Neuron (in vitro differentiated cells): ENCODE measurements around the gene SLC12A1.

Experiments used
- H2AFZ ChIP-seq: one replicate; pipeline ENCODE4 v1.6.1; 2013; ENCODE audit warnings: low read depth, mild to moderate bottlenecking, inconsistent platforms, low read length, moderate library complexity
- H3K27me3 ChIP-seq: one replicate; pipeline ENCODE4 v1.6.1; 2013; ENCODE audit warnings: low read length; ENCODE audit not compliant: insufficient read depth
- H3K36me3 ChIP-seq: one replicate; pipeline ENCODE4 v1.6.1; 2013; ENCODE audit warnings: low read length; ENCODE audit not compliant: insufficient read depth
- H3K4me1 ChIP-seq: one replicate; pipeline ENCODE4 v1.6.1; 2013; ENCODE audit warnings: low read length; ENCODE audit not compliant: insufficient read depth
- H3K4me3 ChIP-seq: 2 replicates; pipeline ENCODE4 v1.5.1; 2013; ENCODE audit warnings: mild to moderate bottlenecking, low read length, moderate library complexity
- H3K9me3 ChIP-seq: one replicate; pipeline ENCODE4 v1.6.1; 2013; ENCODE audit warnings: low read length

Gene SLC12A1

DNA sequence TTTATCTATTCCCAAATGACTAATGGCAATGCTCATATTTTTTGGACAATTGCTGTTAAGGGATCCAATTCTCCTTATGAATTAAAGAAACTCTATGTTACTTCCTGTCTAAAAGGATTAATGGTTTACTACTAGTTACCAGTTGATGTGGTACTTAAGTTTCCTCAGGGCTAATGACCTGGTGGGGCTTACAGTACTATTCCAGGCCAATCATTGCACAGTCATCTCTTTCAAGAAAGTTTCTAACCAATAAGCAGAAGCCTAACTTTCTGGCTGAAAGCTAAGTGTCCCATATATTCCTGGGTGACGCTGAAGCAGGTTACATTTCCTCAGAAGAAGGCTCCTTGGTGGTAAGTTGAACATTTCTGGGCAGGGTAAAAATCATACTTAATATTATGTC lies at the start of gene SLC12A1:
Gene SLC12A1, plus strand, starts transcription at position 322 of the 400 bp plus-strand sequence. CDS start 1,418 bp downstream, outside the sequence.
- H3K4me1 ChIP-seq: peaks cover 8% of the 10 kb centered on the region
- H2AFZ ChIP-seq: no peak within 1 kb of the TSS
- no peaks in the 10 kb centered on the region for H3K9me3 ChIP-seq
- H3K4me3 ChIP-seq: no peak within 1 kb of the TSS
- no peaks in the 10 kb centered on the region for H3K27me3 ChIP-seq
- no peaks in the 10 kb centered on the region for H3K36me3 ChIP-seq

DNA sequence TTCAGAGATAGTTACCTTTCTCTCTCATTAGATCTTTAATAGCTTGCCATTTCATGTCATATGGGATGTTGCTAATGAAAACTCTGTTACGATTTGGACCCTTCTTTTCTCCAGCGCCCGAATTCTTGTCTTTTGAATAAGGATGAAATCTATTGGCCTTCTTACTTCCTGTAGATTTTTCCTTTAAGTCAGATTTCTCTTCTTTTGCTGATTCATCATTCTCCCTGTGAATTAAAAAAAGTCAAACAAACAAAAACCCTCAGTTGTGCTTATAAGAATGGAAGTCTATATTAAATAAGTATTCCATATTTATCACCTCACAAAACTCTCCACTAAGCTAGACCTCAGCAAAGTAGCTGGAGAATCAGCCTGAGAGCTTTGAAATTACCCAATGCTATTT lies 37.5 kb upstream of the SLC12A1 start:
- H2AFZ ChIP-seq: no peak overlapping the region
- peaks cover 4% of the 10 kb centered on the region for H3K9me3 ChIP-seq
- H3K4me3 ChIP-seq: no peak overlapping the region
- no peaks in the 10 kb centered on the region for H3K27me3 ChIP-seq
- peaks cover 3% of the 10 kb centered on the region for H3K4me1 ChIP-seq
- H3K36me3 ChIP-seq: peaks cover 44% of the 10 kb centered on the region

- H3K27me3 ChIP-seq: no peaks in the 10 kb centered on the region
- H2AFZ ChIP-seq: no peak overlapping the region
- peaks cover 28% of the 10 kb centered on the region for H3K36me3 ChIP-seq
- no peak overlapping the region for H3K4me3 ChIP-seq
- peaks cover 8% of the 10 kb centered on the region for H3K9me3 ChIP-seq
- peaks cover 7% of the 10 kb centered on the region for H3K4me1 ChIP-seq
Observed at GRCh38 chr15:48170981-48171380, 35.1 kb upstream of the SLC12A1 start.

- Histone ChIP-seq H3K27me3 (no peaks in the 10 kb centered on the region), H3K4me1 (peaks cover 24% of the 10 kb centered on the region), H3K36me3 (peaks cover 6% of the 10 kb centered on the region), H3K9me3 (peaks cover 8% of the 10 kb centered on the region), H2AFZ (no peak overlapping the region), H3K4me3 (no peak overlapping the region)
Observed at GRCh38 chr15:48175126-48175525, 31.0 kb upstream of the SLC12A1 start.

DNA sequence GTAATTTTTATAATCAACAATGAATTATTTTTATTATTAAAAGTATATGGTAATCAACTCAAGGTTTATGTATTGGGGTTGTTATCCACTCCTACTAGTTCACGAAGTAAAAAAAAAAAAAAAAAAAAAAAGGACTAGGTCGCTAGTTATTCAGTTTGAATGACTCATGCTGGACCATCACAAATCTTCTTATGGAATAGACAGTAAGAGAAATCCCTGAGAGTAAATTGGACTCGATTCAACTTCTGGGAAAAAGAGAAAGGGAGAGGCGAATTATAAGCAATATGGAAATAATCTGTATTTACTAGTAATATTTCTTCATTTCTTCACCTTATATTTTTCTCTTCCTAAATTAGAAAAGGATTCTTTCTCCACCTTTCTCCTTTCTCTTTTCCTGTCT lies 30.0 kb upstream of the SLC12A1 start:
- H3K36me3 ChIP-seq: peaks cover 6% of the 10 kb centered on the region
- peaks cover 8% of the 10 kb centered on the region for H3K9me3 ChIP-seq
- peaks cover 21% of the 10 kb centered on the region for H3K4me1 ChIP-seq
- H3K4me3 ChIP-seq: peak overlapping the region; percentile 83
- no peaks in the 10 kb centered on the region for H3K27me3 ChIP-seq
- H2AFZ ChIP-seq: no peak overlapping the region

DNA sequence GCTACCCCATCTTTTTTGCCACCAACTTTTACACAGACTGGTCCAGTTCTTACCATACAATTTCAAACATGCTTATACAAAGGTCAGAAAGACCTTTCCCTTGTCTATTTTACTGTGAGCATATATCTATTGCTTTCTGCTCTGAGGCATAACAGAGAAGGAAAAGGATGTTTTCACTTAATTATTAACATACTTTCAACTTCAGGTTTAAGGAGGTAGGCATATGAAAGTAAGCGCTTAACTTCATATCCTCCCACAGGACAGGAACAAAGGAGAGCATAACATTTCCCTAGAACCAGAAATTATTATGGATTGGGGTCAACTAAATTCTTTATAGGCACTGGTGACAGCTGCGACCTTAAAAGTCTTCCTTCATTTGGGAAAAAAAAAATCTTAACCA lies 29.1 kb upstream of the SLC12A1 start:
- Histone ChIP-seq H3K4me3 (peak overlapping the region; percentile 83), H3K9me3 (peaks cover 8% of the 10 kb centered on the region), H2AFZ (peak overlapping the region; percentile 96), H3K27me3 (no peaks in the 10 kb centered on the region), H3K4me1 (peaks cover 21% of the 10 kb centered on the region), H3K36me3 (peaks cover 6% of the 10 kb centered on the region)

DNA sequence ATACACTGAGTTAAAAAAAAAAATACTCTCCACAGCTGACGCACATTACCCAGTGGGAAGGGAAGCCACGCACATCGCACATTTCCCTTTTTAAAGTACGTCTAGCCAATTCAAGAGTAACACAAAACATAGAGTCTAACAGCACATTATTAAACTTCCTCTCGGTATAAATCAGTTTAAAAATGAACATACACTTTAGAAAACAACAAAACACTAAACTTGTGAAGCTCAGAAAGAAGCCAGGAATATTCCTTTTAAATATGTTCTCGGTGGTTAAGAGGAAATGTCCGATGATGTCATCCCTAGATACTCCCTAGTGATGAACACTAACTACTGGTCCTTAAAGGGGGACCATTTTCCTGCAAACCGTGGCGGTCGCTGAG lies 28.7 kb upstream of the SLC12A1 start:
- Histone ChIP-seq H3K27me3 (no peaks in the 10 kb centered on the region), H3K36me3 (peaks cover 6% of the 10 kb centered on the region), H3K4me3 (peak overlapping the region; percentile 83), H2AFZ (peak overlapping the region; percentile 96), H3K4me1 (peaks cover 21% of the 10 kb centered on the region), H3K9me3 (peaks cover 6% of the 10 kb centered on the region)

GRCh38 chr15:48177766-48178647 lies 28.1 kb upstream of the SLC12A1 start, which contains the start of gene MYEF2:
Gene MYEF2, minus strand, starts transcription at chr15:48178295. Its CDS starts 58 bp downstream, at chr15:48178237.
- peaks cover 21% of the 10 kb centered on the region for H3K4me1 ChIP-seq
- no peaks in the 10 kb centered on the region for H3K27me3 ChIP-seq
- peaks cover 6% of the 10 kb centered on the region for H3K36me3 ChIP-seq
- H3K4me3 ChIP-seq: peak within 1 kb of the TSS; percentile 83
- H2AFZ ChIP-seq: peak within 1 kb of the TSS; percentile 96
- peaks cover 6% of the 10 kb centered on the region for H3K9me3 ChIP-seq

DNA sequence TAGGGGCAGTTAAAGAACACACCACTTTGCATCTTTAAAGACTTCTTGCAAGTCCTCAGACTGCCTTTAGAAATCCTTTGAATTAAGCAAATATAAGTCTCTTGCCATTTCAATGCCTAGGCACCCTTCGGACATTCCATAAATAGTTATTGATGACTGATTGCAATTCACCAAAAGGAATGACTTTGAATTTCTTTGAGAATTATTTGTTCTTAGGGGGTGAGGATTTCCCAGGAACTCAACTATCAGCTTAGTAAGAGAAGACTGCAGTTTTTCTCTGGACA lies 27.5 kb upstream of the SLC12A1 start:
- Histone ChIP-seq H3K4me1 (peaks cover 21% of the 10 kb centered on the region), H3K4me3 (peak overlapping the region; percentile 83), H2AFZ (peak overlapping the region; percentile 96), H3K36me3 (peaks cover 6% of the 10 kb centered on the region), H3K9me3 (peaks cover 4% of the 10 kb centered on the region), H3K27me3 (no peaks in the 10 kb centered on the region)

GRCh38 chr15:48182749-48183148 lies 23.4 kb upstream of the SLC12A1 start:
- Histone ChIP-seq H3K4me3 (no peak overlapping the region), H2AFZ (no peak overlapping the region), H3K36me3 (no peaks in the 10 kb centered on the region), H3K27me3 (no peaks in the 10 kb centered on the region), H3K4me1 (peaks cover 6% of the 10 kb centered on the region), H3K9me3 (no peaks in the 10 kb centered on the region)

- H3K9me3 ChIP-seq: no peaks in the 10 kb centered on the region
- no peaks in the 10 kb centered on the region for H3K4me1 ChIP-seq
- no peaks in the 10 kb centered on the region for H3K27me3 ChIP-seq
- no peaks in the 10 kb centered on the region for H3K36me3 ChIP-seq
- H3K4me3 ChIP-seq: no peak overlapping the region
- H2AFZ ChIP-seq: no peak overlapping the region
Observed at GRCh38 chr15:48185529-48185928, 20.6 kb upstream of the SLC12A1 start.

- Histone ChIP-seq H3K36me3 (no peaks in the 10 kb centered on the region), H3K4me1 (peaks cover 3% of the 10 kb centered on the region), H3K27me3 (no peaks in the 10 kb centered on the region), H3K4me3 (no peak overlapping the region), H2AFZ (no peak overlapping the region), H3K9me3 (no peaks in the 10 kb centered on the region)
Observed at GRCh38 chr15:48186271-48186670, 19.8 kb upstream of the SLC12A1 start.

GRCh38 chr15:48190932-48191573 lies 15.0 kb upstream of the SLC12A1 start:
- no peaks in the 10 kb centered on the region for H3K36me3 ChIP-seq
- H3K27me3 ChIP-seq: peaks cover 4% of the 10 kb centered on the region
- no peaks in the 10 kb centered on the region for H3K9me3 ChIP-seq
- H3K4me1 ChIP-seq: peaks cover 10% of the 10 kb centered on the region
- H3K4me3 ChIP-seq: peak overlapping the region; percentile 34
- H2AFZ ChIP-seq: no peak overlapping the region
